Suppressor macrophage treated with lipopolysaccharide for 4 hours (primary cell): Measurements from ENCODE around the gene CSNK1A1.
"Not testable (repeated sequence)": the region's sequence is repeated elsewhere in the genome, so short reads cannot be mapped to it uniquely, and the experiment has no call there.

Source experiments
- DNase-seq: peaks from one replicate; pipeline ENCODE4 v3.0.0-alpha.2; 2020

CSNK1A1 gene

DNA sequence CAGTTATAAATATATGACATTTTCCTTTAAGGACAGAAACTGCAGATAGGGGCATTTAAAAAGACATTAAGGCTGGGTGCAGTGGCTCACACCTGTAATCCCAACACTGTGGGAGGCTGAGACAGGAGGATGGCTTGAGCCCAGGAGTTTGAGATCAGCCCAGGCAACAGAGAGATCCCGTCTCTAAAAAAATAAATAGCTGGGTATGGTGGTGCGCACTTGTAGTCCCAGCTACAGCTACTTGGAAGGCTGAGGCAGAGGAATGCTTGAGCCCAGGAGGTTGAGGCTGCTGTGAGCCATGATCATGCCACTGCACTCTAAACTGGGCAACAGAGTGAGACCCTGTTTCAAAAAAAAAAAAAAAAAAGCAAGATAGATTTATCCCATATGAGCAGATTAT lies 63.6 kb downstream of the CSNK1A1 start:
- DNase-seq = no peak

DNA sequence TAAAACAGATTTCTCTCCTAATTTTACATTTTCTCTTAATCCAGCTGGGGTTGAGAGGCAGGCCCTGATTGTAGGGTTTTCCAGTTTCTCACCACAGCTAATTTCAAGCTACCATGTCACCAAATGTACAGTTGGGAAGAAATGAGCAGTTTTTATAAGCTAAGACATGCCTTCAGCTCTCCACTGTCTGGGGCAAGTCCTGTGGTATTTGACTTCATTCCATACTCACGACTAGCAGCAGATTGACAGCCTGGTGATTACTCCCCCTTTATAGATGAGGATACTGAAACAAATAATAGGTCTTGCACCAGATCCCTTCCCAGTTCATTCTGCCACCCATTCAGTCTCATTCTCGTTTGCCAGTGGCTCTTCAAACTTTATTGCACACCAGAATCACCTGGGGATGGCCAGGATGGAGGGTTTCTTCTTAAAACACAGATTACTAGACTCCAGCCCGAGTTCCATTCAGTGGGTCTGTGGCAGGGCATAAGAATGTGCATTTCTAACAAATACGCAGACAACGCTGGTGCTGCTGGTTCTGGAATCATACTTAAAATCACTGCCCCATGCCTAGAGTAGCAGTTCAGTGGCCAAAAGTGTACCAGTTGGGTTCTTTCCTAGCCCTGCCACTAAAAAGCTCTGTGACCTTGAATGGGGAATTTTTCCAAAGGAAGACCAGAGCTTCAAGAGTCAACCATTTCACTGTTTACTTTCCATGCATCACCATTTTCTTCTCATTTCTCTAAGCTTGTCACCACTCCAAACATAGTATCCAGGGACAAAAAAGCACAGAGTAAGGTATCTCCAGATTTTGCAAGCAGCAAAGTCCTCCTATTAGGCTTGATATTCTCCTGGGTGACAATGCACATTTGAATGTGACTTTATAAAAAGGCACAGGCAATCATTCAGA lies 64.3 kb downstream of the CSNK1A1 start:
- DNase-seq = no peak

DNA sequence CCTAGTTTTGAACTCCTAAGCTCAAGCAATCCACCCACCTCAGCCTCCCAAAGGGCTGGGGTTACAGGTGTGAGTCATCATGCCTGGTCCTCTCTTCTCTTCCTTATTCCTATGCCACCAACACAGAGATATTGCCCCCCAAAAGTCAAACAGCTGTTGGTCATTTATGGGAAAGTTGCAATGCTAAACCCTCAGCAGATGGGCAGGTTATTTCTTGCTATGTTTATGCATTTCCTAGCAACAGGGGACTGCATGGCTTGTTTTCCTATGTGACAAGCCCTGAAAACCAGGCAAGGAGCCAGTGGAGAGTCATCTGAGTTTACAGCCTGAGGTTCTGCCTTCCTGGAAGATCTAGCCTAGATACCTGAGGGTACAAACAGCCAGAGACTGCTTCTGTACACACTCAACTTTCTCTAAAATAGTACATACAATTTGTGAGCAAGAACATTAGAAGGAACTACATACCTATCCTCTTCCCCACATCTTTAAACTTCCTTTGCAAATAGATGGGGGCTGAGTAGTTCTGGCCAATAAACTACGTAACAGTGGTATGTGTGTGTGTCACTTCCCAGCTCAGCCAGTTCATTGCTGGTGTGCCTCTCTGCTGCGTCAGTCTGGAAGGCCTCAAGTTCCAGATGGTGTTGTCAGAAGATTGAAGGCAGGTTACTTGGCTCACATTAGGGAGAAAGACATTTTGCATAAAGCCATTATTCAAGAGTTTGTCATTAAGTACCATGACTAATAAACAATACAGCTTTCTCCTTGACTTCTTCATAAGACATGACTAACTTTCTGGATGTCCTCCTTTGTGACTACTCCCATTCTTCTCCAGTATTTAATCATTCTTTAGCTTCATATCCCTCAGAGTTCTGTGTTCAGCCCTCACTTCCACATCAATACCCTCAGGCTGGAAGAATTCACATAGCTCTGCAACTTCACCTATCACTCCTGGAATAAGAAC lies 65.3 kb downstream of the CSNK1A1 start:
- DNase-seq = no peak

DNA sequence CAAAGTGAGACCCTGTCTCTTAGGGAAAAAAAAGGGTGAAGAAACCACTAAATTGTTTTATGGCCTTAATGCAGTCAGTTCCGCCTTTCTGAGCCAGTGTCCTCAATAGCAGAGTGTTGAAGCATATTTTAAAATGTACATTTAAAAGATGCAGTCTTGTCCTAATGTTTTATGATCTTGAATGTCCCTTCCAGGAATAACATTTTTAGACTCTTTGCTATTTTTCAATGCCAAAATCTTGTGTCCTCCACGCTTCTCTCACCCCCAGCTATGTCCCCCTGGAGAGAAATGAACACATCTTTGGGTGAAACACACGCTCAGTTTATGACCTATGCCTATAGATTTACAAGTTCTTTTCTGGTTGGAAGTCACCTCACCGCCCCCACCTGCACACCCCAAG lies 69.8 kb downstream of the CSNK1A1 start:
- no peak for DNase-seq

DNA sequence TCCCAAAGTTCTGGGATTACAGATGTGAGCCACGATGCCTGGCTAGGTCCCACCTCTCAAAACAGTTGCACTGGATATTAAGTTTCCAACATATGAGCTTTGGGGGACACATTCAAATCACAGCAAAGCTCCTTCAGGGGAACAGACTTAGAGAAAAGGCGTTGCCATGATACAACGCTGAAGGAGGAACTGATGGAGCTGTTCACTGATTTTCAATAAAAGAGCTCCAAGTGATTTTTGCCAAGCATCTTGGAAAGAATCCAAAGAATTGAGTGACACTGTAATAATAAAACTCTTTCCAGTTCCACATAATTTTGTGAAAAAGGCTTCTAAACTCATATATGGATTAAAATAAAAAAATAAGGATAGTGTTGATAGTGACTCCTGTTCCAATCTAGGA lies 72.5 kb downstream of the CSNK1A1 start:
- DNase-seq = no peak

DNA sequence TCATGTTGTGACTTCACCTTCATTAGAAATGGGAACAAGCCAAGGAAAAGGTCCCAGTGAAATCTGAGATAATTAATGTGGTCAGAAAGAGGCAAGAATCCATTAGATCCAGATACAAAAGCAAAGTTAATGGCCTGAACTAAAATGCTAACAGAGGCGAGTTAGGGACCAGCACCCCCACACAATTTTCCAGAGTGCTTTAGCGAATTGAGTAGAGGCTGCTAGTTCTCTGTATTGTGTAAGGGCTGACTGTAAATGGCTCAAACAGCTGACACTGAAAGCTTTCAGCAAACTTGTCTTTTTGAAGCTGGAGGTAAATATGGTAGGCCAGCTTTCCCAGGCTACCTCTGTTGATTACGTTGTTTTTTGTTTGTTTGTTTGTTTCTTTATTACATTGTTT lies 75.5 kb downstream of the CSNK1A1 start:
- no peak for DNase-seq

DNA sequence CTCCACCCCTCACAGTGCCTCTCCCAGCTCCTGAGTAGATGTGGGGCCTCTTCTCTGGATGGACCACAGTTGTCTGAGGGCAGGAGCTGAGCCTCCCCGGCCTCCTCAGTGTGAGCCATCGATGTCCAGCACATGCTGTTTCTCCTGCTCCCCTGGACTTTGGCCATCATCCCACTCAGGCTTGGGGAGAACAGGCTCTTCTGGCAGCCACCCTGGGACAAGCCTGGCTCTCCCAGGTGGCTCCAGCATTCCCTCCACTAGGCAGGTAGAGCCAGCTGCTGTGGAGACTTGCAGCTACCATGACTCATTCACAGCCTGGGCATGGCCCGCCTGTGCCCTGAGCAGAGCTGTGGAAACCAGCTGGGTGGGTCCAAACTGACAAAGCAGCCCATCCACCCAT lies 77.0 kb downstream of the CSNK1A1 start:
- no peak for DNase-seq

DNA sequence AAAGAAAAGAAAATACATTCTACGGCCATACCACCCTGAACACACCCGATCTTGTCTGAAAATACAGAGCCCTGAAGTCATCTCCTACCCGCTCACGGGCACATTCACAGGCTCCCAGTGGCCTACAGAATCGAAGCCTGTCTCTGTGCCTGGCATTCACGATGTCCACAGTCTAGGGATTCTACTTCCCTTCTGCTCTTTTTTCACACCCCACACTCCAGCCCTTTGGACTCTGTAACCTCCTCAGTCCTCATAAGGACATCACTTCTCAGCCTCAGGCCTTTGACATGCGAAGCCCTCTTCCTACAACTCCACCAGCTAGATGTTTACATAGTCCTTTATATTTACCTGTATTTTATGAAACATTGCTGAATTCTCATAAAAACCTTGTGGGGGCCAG lies 77.8 kb downstream of the CSNK1A1 start:
- DNase-seq = no peak

DNA sequence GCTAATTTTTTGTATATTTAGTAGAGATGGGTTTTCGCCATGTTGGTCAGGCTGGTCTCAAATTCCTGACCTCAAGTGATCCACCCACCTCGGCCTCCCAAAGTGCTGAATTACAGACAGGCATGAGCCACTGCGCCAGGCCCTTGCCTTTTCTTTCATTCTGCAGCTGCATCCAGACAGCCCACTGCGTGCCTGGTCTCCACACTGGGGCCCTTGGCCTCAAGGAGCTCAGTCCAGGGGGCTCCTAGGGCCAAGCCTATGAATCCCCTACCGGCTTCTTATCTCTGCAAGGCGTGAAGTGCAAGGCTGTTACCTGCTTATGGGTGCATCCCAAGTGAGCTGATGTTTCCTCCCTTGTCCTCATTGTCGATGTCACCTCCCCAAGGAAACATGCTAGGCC lies 78.8 kb downstream of the CSNK1A1 start:
- no peak for DNase-seq

DNA sequence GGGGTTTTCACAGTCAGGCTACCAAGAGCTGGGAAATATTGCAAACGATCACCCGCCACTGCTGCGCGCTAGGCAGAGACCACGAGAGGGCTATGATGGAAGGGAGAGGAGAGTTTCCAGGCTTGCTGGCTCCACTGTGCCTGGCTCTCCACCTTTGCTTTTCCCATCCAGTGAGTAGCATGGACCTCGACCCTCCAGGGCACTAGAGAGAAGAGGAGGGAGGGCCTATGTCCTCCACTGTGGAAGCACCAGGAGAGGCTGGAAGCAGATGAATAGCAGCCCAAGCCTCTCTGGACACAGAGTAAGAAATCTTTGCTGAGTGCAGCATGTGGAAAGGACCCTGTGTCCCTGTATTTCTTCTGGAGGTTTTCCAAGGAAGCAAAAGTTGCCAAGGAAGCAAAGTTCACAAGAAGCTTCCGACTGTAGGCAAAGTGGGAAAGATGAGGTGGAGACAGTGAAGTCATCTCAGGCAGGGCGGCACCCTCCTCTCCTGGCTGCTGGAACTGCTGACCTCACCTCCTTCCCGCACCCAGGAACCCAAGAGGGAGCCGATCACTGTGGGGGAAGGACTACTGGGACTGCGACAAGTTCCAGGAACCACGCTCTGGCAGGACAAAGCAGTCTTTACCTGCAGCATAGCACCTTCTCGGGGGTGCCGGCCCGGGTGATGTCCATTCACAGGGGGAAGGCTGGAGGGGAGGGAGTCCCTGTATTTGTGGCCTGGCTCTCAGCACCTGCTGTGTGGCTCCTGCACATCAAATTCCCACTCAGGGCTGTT lies 79.6 kb downstream of the CSNK1A1 start:
- DNase-seq = no peak

DNA sequence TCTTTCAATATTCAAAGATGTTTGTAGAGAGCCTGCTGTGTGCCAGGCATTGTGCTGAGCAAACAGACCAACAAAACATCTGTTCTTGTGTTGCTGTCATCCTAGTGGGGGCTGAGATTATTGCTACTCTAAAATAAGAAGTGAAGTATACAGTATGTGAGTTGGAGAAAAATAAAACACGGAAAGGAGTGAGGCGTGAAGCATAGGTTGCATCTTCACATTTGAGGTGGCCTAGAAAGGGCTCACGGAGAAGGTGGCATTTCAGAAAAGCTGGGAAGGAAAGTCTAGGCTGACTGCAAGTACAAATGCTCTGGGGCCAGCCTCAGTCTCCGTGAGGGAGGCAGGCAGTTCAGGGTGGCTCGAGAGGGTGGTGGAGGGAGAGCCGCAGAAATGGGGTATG lies 80.3 kb downstream of the CSNK1A1 start:
- DNase-seq = no peak

DNA sequence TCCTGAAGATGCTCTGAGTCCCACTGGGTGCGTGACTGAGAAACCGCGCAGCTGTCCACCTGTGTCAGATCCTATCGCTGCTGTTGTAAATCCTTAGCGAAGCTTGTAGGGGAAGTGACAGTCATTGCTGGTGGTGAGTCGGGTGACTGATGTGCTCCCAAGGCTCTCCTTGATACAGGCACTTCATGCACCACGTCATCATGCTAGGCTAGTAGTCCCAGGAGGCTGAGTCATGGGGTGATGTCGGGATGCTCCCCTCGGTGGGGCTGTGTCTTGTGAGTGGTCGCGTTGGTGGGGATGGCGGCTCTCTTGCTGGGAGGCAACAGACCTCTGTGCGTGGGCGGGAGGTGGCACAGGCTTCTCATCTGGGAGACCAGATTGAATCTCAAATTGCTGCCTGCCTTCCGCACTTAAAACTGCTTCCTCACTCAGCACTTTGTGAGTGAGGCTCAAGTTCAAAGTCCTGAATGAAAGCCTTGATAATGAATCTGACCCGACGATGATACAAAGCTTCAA lies 84.7 kb downstream of the CSNK1A1 start:
- peak; percentile 60 for DNase-seq

DNA sequence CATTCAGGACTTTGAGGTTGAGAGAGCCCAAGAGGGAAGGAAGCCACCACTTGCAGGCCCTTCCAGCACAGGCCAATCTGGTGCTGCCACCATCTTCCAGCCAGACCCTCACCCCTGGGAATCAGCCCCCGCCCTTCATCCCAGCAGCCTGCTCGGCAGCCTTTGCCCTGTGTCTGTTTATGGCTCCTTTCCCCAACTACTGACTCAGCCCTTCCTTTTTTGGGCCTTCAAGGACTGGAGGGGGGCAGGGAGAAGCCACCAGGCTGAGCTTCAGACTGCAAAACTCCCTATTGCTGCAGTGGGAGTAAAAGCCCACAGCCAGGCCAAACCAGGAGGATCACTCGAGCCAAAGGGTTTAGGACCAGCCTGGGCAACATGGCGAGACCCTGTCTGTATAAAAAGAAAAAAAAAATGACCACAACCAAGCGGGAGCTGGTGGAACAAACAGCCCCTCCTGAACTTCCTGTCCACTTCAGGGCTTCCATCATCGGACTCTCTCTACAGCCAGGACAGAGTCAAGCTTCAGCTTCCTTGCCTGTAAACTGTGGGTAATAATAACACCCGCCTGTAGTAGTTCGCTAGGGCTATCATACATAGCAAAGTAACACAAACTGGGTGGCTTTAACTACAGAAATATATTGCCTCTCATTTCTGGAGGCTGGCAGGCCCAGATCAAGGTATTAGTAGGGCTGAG lies 86.3 kb downstream of the CSNK1A1 start:
- DNase-seq = no peak

DNA sequence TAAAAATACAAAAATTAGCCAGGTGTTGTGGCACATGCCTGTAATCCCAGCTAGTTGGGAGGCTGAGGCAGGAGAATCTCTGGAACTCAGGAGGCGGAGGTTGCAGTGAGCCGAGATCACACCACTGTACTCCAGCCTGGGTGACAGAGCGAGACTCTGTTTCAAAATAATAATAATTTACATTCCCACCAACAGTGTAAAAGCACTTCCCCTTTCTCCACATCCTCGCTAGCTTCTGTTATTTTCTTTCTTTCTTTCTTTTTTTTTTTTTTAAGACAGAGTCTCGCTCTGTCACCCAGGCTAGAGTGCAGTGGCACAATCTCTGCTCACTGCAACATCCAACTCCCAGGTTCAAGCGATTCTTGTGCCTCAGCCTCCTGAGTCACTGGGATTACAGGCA lies 89.3 kb downstream of the CSNK1A1 start:
- not testable (repeated sequence) for DNase-seq

DNA sequence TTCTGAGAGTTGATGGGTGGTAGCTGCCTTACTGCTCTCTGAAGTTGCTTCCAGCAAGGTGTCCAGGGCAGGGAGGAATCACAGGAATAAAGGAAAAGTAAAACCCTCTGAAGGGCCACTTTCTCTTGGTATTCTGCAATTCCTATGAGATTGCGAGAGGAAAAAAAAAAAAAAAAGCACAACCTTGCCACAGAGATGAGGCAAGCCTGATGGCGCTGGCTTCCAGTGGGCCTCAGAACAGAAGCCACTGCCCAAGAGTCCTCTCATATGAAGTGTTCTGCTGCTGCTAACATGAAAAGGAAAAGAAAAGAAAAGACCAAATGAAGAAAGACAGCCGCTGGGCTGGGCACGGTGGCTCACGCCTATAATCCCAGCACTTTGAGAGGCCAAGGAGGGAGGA lies 91.3 kb downstream of the CSNK1A1 start:
- no peak for DNase-seq

DNA sequence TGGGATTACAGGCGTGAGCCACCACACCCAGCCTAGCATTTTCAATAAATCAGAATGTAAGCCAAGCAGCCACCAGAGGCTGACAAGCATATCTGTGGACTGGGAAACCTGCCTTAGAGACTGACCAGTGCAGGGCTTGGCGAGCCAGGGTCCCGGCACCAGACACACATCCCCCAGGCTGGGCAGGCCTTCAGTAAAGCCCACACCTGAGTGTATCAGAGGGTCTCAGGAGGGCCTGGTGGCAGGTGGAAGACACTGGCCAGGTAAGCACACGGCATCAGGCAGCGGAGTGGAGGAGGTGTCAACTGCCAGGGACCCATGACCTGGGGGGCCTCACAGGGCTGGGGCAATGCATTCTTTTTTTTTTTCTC lies 93.9 kb downstream of the CSNK1A1 start:
- DNase-seq = no peak

DNA sequence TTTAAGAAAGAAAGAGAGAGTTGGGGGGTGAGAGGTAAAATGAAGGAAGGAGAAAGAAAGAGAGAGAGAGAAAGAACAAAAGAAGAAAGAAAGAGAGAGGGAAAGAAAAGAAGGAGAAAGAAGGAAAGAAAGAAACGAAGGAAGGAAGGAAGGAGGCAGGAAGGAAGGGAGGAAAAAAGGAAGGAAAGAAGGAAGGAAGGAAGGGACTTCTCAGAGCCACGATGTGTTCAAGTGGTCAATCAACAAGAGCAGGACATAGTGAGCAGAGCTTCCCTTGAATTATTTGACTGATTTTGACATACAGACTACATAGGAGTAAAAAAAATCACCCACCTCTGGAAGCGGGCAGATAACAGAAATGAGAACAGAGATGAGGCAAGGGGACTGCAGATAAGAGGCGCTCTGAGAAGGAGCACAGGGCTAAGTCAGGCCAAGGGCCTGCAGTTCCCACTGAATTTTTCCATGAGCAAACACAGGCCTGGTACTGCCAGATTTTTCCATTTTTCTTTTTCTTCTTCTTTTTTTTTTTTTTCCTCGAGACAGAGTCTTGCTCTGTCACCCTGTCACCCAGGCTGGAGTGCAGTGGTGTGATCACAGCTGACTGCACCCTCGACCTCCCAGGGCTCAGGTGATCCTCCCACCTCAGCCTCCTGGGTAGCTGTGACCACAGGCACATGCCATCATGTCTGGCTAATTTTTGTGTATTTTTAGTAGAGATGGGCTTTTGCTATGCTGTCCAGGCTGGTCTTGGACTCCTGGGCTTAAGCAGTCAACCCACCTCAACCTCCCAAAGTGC lies 94.4 kb downstream of the CSNK1A1 start:
- no peak for DNase-seq

DNA sequence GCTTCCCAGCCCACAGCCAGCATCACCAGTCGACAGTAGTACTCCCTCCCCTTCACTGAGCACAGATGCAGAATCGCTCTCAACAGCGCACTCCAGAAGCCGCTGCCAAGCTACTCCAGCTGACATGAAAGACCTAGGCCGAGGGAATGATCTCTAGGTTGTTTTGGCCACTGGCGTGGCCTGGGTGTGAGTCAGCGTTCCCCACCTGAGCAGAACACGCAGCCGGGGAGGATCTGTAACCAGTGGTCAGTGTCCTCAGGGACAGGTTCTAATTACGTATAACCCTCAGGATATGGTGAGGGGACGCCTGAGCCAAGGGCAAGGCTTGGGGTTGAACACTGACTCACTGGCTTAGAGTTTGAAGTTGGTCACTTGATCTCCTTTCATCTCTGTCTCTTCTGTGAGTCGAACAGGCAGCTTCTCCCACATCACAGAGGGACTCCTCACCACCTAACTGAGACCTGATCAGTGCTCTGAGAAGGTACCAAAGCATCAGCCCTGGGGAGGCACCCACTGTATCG lies 95.3 kb downstream of the CSNK1A1 start:
- DNase-seq = no peak

DNA sequence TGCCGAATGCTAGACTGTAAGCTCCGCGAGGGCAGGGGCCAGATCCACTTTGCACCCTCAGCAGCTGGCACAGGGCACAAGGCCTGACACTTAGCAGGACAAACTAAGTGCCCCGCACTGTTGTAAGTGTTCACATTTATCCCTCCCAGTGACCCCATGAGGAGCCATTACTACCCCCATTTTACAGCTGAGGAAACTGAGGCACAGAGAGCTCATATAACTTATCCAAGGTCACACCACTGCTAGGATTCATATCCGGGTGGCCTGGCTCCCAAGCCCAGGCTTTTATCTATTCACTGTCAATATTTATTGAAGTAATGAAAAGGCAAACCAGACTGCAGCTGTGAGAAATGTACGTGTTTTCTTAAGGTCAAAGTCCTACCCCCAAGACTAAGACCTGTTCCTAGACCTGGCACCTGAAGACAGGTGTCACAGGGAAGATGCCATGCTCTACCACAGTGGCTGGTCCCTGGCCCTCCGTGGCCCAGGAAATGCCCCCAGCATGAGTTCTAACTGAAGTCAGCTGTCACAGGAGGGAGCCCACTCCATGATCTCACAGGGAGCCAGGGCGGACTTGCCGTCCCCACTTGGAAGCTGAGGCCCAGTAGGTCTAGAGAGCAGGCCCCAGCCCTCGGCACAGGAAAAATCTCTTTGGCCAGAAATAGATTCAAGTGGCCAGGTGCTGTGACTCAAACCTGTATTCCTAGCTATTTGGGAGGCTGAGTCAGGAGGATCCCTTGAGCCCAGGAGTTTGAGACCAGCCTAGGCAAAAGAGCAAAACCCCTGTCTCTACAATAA lies 97.4 kb downstream of the CSNK1A1 start:
- DNase-seq = no peak
